Measurements from ENCODE around the gene UTP25. TPM values are rescaled to one million over a fixed set of nuclear protein-coding genes. Genes with fewer than 3 reads are reported as not detected.

UTP25 gene
- total and polyA plus RNA-seq, 2 experiments from 2014 or later = 3.6 to 8.9 TPM

GRCh38 chr1:209849388-209849787, 21.6 kb downstream of the UTP25 start (continued):
- TF ChIP-seq REST (IDR thresholded peaks at IDR 0.05; ENCODE audit: unreplicated experiment) (no peak), CREB1 (CRISPR knock-in tag; IDR thresholded peaks at IDR 0.05; ENCODE audit: low read depth) (no peak)

GRCh38 chr1:209850342-209850979, 22.7 kb downstream of the UTP25 start:
- H3K27me3 ChIP-seq (ENCODE audit: insufficient read depth) = no peaks in the 10 kb centered on the region
- peaks cover 5% of the 10 kb centered on the region; the same call in 1 of the 2 replicates for H4K20me1 ChIP-seq (replicated peaks; ENCODE audit: insufficient read depth)
- H3K4me1 ChIP-seq (ENCODE audit: insufficient read depth) = no peaks in the 10 kb centered on the region
- H2AFZ ChIP-seq = no peak overlapping the region
- no peak overlapping the region for H3K4me3 ChIP-seq
- H3F3A ChIP-seq (replicated peaks; ENCODE audit: low read depth) = no peaks in the 10 kb centered on the region
- Mint-ChIP-seq H3K27ac (no peak overlapping the region), H3K4me3 (no peak overlapping the region), H3K27me3 (ENCODE audit: insufficient read depth, low read depth, poor library complexity) (no peaks in the 10 kb centered on the region), H3K36me3 (ENCODE audit: low read depth) (peaks cover 38% of the 10 kb centered on the region; the same call in 2 of the 3 replicates), H3K9me3 (no peaks in the 10 kb centered on the region), H3K4me1 (no peaks in the 10 kb centered on the region)
- TF ChIP-seq CTCF (conservative IDR thresholded peaks at IDR 0.05; ENCODE audit: low read depth in 2 of 2) (peak; percentile 79 to 90), ETS1 (IDR thresholded peaks at IDR 0.05) (no peak), POLR2AphosphoS5 (IDR thresholded peaks at IDR 0.05; ENCODE audit: low read depth) (no peak)
- ATAC-seq = peak; percentile 91
- DNase-seq (ENCODE audit: low spot score) = peak; percentile 78
- H3K4me2 ChIP-seq = no peak overlapping the region
- no peaks in the 10 kb centered on the region for H3K9me2 ChIP-seq (ENCODE audit: insufficient read depth)
- no peaks in the 10 kb centered on the region for H3K79me2 ChIP-seq (replicated peaks; ENCODE audit: insufficient read depth)
- H3K36me3 ChIP-seq (ENCODE audit: insufficient read depth) = peaks cover 9% of the 10 kb centered on the region; the same call in 1 of the 2 replicates
- no peak overlapping the region for H3K27ac ChIP-seq (ENCODE audit: low read depth)

GRCh38 chr1:209853676-209854075, 25.9 kb downstream of the UTP25 start:
- no peaks in the 10 kb centered on the region for H3K4me1 ChIP-seq (ENCODE audit: insufficient read depth)
- no peak overlapping the region for H3K27ac ChIP-seq (ENCODE audit: low read depth)
- H3K9me2 ChIP-seq (ENCODE audit: insufficient read depth) = no peaks in the 10 kb centered on the region
- Mint-ChIP-seq H3K4me1 (no peaks in the 10 kb centered on the region), H3K36me3 (ENCODE audit: low read depth) (peaks cover 36% of the 10 kb centered on the region; the same call in 2 of the 3 replicates), H3K27ac (no peak overlapping the region), H3K9me3 (peaks cover 3% of the 10 kb centered on the region; the same call in 1 of the 3 replicates), H3K4me3 (no peak overlapping the region), H3K27me3 (ENCODE audit: insufficient read depth, low read depth, poor library complexity) (no peaks in the 10 kb centered on the region)
- ATAC-seq (no peak), DNase-seq (ENCODE audit: low spot score) (no peak)
- no peaks in the 10 kb centered on the region for H4K20me1 ChIP-seq (replicated peaks; ENCODE audit: insufficient read depth)
- peaks cover 9% of the 10 kb centered on the region; the same call in 1 of the 2 replicates for H3K36me3 ChIP-seq (ENCODE audit: insufficient read depth)
- H3K79me2 ChIP-seq (replicated peaks; ENCODE audit: insufficient read depth) = no peaks in the 10 kb centered on the region
- no peaks in the 10 kb centered on the region for H3F3A ChIP-seq (replicated peaks; ENCODE audit: low read depth)
- H3K27me3 ChIP-seq (ENCODE audit: insufficient read depth) = no peaks in the 10 kb centered on the region
- H3K4me2 ChIP-seq = no peak overlapping the region
- TF ChIP-seq EZH2phosphoT487 (IDR thresholded peaks at IDR 0.05; ENCODE audit: unreplicated experiment) = no peak
- no peak overlapping the region for H2AFZ ChIP-seq
- H3K4me3 ChIP-seq = no peak overlapping the region
